Parathyroid adenoma (tissue), 2 donors: ENCODE results near the gene PAK2.

ENCODE experiments used
- H2AFZ ChIP-seq: fragments of 300-600 bp; sonication (generic); one replicate; pipeline ENCODE4 v1.7.0; 2017; ENCODE audit warnings: antibody characterized with exemption, mild to moderate bottlenecking
- H3K27ac ChIP-seq: fragments of 300-600 bp; sonication (generic); one replicate; pipeline ENCODE4 v1.7.0; 2017
- H3K27me3 ChIP-seq: fragments of 300-600 bp; sonication (generic); one replicate; pipeline ENCODE4 v1.7.0; 2017; ENCODE audit warnings: low read length; ENCODE audit not compliant: control insufficient read depth, insufficient read depth
- H3K36me3 ChIP-seq: fragments of 300-600 bp; sonication (generic); one replicate; pipeline ENCODE4 v1.7.0; 2017; ENCODE audit warnings: low read length; ENCODE audit not compliant: control insufficient read depth, insufficient read depth
- H3K4me1 ChIP-seq: fragments of 300-600 bp; sonication (generic); one replicate; pipeline ENCODE4 v1.7.0; 2017; ENCODE audit warnings: control low read depth
- H3K4me2 ChIP-seq: fragments of 300-600 bp; sonication (generic); one replicate; pipeline ENCODE4 v1.7.0; 2017; ENCODE audit warnings: low read length
- H3K4me3 ChIP-seq: fragments of 300-600 bp; sonication (generic); one replicate; pipeline ENCODE4 v1.7.0; 2017; ENCODE audit warnings: low read depth, low read length
- H3K79me2 ChIP-seq: fragments of 300-600 bp; sonication (generic); one replicate; pipeline ENCODE4 v1.7.0; 2017; ENCODE audit warnings: control low read depth
- H3K9ac ChIP-seq: fragments of 300-600 bp; sonication (generic); one replicate; pipeline ENCODE4 v1.7.0; 2017; ENCODE audit warnings: mild to moderate bottlenecking
- H3K9me3 ChIP-seq: fragments of 300-600 bp; sonication (generic); one replicate; pipeline ENCODE4 v1.7.0; 2017; ENCODE audit warnings: low read length; ENCODE audit not compliant: control insufficient read depth
- TF ChIP-seq, protein P1 (sequence below): fragments of 300-600 bp; sonication (generic); IDR thresholded peaks from one replicate; pipeline ENCODE4 v1.7.0; 2017; ENCODE audit warnings: antibody characterized with exemption, mild to moderate bottlenecking
- donor health status: primary hyperparathyroidism.

PAK2 gene

DNA sequence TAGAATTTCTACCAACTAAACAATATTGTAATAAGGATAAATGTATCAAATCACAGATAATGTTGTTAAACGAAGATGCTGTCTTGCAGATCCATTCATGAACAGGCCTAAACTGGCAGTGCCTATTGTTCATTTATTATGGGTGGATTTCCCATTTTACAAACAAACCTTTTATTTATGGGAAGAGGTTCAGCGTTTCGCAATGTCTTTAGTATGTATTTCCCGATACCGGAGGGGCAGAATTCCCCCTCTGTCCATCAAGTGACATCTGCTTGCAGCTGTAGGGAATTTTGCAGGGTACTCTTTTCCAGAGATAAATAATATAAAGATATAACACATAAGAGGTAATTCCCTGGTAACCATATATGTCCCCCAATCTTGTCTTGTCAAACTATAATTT lies 33.3 kb upstream of the PAK2 start:
- no peak overlapping the region for H3K4me3 ChIP-seq
- no peak overlapping the region for H3K9ac ChIP-seq
- H3K79me2 ChIP-seq, result no peaks in the 10 kb centered on the region

DNA sequence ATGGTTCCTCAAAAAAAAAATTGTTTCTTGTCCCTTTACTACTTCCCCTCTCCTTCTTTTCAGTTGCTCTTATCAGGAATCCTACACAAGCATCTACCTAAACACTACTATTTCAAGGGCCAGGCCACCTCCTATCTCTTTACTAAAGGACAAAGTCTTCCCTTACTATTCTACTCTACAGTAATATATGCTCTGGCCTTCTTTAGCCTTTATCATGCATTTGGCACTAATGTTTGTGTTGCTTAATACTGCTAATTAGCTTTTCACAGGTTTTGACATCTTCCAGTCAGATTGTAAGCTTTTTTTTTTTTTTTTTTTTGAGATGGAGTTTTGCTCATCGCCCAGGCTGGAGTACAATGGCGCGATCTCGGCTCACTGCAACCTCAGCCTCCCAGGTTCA lies 32.9 kb upstream of the PAK2 start:
- TF ChIP-seq, protein P1, sequence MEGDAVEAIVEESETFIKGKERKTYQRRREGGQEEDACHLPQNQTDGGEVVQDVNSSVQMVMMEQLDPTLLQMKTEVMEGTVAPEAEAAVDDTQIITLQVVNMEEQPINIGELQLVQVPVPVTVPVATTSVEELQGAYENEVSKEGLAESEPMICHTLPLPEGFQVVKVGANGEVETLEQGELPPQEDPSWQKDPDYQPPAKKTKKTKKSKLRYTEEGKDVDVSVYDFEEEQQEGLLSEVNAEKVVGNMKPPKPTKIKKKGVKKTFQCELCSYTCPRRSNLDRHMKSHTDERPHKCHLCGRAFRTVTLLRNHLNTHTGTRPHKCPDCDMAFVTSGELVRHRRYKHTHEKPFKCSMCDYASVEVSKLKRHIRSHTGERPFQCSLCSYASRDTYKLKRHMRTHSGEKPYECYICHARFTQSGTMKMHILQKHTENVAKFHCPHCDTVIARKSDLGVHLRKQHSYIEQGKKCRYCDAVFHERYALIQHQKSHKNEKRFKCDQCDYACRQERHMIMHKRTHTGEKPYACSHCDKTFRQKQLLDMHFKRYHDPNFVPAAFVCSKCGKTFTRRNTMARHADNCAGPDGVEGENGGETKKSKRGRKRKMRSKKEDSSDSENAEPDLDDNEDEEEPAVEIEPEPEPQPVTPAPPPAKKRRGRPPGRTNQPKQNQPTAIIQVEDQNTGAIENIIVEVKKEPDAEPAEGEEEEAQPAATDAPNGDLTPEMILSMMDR, result no peak
- no peak overlapping the region for H3K27ac ChIP-seq
- H3K4me2 ChIP-seq, result no peak overlapping the region
- no peaks in the 10 kb centered on the region for H3K9me3 ChIP-seq
- H3K4me1 ChIP-seq, result no peaks in the 10 kb centered on the region
- H3K27me3 ChIP-seq, result no peaks in the 10 kb centered on the region
- H3K4me3 ChIP-seq, result no peak overlapping the region
- H2AFZ ChIP-seq, result no peak overlapping the region
- no peaks in the 10 kb centered on the region for H3K36me3 ChIP-seq
- no peak overlapping the region for H3K9ac ChIP-seq
- no peaks in the 10 kb centered on the region for H3K79me2 ChIP-seq

More for the DNA sequence above, 33.3 kb upstream of the PAK2 start:
- no peaks in the 10 kb centered on the region for H3K27me3 ChIP-seq
- H3K9me3 ChIP-seq, result no peaks in the 10 kb centered on the region
- H3K4me2 ChIP-seq, result no peak overlapping the region
- no peak overlapping the region for H3K27ac ChIP-seq
- H2AFZ ChIP-seq, result no peak overlapping the region
- H3K4me1 ChIP-seq, result no peaks in the 10 kb centered on the region
- TF ChIP-seq, protein P1, result no peak
- no peaks in the 10 kb centered on the region for H3K36me3 ChIP-seq

DNA sequence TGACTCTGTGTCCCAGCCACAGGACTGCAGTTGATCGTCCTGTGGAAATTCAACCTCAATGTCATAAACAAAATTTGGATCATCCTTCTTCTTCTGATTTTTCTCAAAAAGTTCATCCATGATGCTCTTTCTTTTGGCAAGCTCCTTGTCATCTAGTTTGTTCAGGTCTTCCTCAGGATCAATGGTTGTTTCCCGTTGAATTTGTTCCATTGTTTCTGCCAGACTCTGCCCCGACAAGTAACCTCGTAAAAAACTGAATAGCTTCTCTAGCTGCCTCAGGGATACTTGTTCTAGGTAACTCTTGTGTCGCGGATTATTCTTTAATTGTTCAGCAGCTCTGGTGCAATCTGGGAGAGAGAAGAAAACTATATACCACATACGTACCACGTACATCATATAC lies 32.1 kb upstream of the PAK2 start:
- Histone ChIP-seq H3K79me2 (no peaks in the 10 kb centered on the region), H3K4me3 (no peak overlapping the region), H2AFZ (no peak overlapping the region), H3K9me3 (no peaks in the 10 kb centered on the region), H3K9ac (no peak overlapping the region), H3K27ac (no peak overlapping the region), H3K4me2 (no peak overlapping the region), H3K27me3 (no peaks in the 10 kb centered on the region), H3K4me1 (no peaks in the 10 kb centered on the region), H3K36me3 (no peaks in the 10 kb centered on the region)
- TF ChIP-seq, protein P1, result no peak

DNA sequence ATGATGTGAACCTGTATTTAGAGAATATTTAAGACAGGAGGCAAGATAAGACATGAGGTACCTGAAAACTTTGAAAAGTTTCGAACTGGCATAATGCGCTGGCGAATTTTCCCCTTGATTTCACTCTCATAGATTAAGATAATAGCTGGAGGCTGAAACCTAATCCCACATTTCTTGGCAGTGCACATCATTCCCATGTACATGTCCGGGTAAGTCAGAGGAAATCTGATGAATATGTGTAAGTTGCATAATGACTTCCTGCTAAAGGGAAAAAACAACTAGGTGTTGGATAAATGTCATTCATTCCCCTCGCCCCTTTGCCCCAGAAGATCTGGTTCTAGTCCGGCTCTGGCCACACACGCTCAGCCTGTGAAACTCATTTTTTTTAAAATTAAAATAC lies 31.2 kb upstream of the PAK2 start:
- Histone ChIP-seq H3K4me3 (no peak overlapping the region), H2AFZ (no peak overlapping the region), H3K27me3 (no peaks in the 10 kb centered on the region), H3K4me1 (no peaks in the 10 kb centered on the region), H3K9ac (no peak overlapping the region), H3K4me2 (no peak overlapping the region), H3K9me3 (no peaks in the 10 kb centered on the region), H3K36me3 (no peaks in the 10 kb centered on the region), H3K27ac (no peak overlapping the region), H3K79me2 (no peaks in the 10 kb centered on the region)
- TF ChIP-seq, protein P1, result no peak

DNA sequence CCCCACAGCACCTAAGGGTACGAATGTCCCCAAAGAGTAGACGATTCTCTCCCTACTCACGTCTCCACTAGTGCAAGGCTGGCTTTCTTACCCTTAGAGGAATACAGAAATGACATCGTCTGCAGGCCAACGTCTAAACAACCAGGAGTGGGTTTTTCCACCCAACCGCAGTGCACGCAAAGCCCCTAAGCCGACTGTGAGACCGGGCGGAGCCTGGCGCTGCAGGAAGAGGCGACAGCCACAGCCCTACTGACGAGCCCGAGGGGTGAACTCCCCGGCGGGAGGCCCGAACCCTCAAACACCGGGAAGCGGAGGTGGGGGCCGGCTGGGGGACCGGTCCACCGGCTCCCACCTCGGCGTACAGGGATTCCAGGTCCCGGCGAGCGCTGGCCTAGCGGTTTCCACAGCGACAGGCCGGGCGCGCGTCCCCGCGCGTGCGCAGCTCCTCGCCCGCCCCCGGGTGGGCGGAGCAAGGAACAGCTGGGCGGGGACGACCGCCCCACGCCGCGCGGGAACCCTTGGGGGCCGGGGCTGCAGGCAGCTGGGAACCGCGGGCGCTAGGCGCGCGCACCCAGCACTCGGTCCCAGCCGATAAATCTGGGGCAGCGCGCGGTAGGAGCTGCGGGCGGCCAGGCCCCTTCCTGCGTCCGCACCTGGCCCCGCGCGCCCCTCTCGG lies 27.7 kb upstream of the PAK2 start, which contains the start of the genes CEP19 and PIGX:
Gene CEP19, minus strand, starts transcription at position 413 of the 676 bp plus-strand sequence. CDS start 3,593 bp downstream, outside the sequence.
Gene PIGX, plus strand, starts transcription at position 540 of the 676 bp plus-strand sequence.
- Histone ChIP-seq H3K27ac (peak within 1 kb of the TSS; percentile 82), H3K9ac (peak within 1 kb of the TSS; percentile 63), H3K36me3 (no peaks in the 10 kb centered on the region), H3K4me3 (peak within 1 kb of the TSS; percentile 95), H3K9me3 (no peaks in the 10 kb centered on the region), H3K27me3 (no peaks in the 10 kb centered on the region), H3K4me2 (peak within 1 kb of the TSS; percentile 88), H3K79me2 (peaks cover 10% of the 10 kb centered on the region), H2AFZ (peak within 1 kb of the TSS; percentile 99), H3K4me1 (no peaks in the 10 kb centered on the region)
- TF ChIP-seq, protein P1, result peak; percentile 34
